A549 (cell line): ENCODE results near the gene GOSR2.

ENCODE experiments used
- CBX8 ChIP-seq: fragments of 200-600 bp; sonication (generic); IDR thresholded peaks from 2 replicates; pipeline ENCODE4 v1.6.1; 2016
- EP300 ChIP-seq, 2 experiments: fragments of >200 bp; sonication (Bioruptor Twin); formaldehyde crosslinking; IDR thresholded peaks; 2 replicates in 1 of 2; 3 replicates in 1 of 2; pipeline ENCODE4 v1.6.1; 2016 to 2017
- ESRRA ChIP-seq: fragments of 150-350 bp; IDR thresholded peaks from 2 replicates; pipeline ENCODE4 v1.6.1; 2014; ENCODE audit warnings: mild to moderate bottlenecking, low read length, borderline replicate concordance
- HDAC2 ChIP-seq: fragments of 200-600 bp; sonication (generic); IDR thresholded peaks from 2 replicates; pipeline ENCODE4 v1.6.1; 2016
- PHF8 ChIP-seq: fragments of 200-600 bp; sonication (generic); IDR thresholded peaks from 2 replicates; pipeline ENCODE4 v1.6.1; 2016; ENCODE audit warnings: low read depth, mild to moderate bottlenecking, antibody characterized with exemption, moderate library complexity, borderline replicate concordance
- POLR2A ChIP-seq: IDR thresholded peaks from 2 replicates; pipeline ENCODE4 v1.6.1; 2012; ENCODE audit warnings: mild to moderate bottlenecking, low read length
- TF ChIP-seq, protein P1 (sequence below): fragments of >200 bp; sonication (Bioruptor Twin); formaldehyde crosslinking; IDR thresholded peaks from 3 replicates; pipeline ENCODE4 v1.5.1; 2016
- TF ChIP-seq, protein P2 (sequence below): fragments of 450-650 bp; IDR thresholded peaks from 2 replicates; pipeline ENCODE4 v1.6.1; 2014; ENCODE audit warnings: antibody characterized with exemption

- TF ChIP-seq POLR2A = no peak
- no peak for TF ChIP-seq EP300 (IDR thresholded peaks at IDR 0.05)
- no peak for TF ChIP-seq ESRRA
- no peak for TF ChIP-seq PHF8
- TF ChIP-seq CBX8 = no peak
- TF ChIP-seq, protein P1, sequence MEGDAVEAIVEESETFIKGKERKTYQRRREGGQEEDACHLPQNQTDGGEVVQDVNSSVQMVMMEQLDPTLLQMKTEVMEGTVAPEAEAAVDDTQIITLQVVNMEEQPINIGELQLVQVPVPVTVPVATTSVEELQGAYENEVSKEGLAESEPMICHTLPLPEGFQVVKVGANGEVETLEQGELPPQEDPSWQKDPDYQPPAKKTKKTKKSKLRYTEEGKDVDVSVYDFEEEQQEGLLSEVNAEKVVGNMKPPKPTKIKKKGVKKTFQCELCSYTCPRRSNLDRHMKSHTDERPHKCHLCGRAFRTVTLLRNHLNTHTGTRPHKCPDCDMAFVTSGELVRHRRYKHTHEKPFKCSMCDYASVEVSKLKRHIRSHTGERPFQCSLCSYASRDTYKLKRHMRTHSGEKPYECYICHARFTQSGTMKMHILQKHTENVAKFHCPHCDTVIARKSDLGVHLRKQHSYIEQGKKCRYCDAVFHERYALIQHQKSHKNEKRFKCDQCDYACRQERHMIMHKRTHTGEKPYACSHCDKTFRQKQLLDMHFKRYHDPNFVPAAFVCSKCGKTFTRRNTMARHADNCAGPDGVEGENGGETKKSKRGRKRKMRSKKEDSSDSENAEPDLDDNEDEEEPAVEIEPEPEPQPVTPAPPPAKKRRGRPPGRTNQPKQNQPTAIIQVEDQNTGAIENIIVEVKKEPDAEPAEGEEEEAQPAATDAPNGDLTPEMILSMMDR = no peak
- TF ChIP-seq, protein P2, sequence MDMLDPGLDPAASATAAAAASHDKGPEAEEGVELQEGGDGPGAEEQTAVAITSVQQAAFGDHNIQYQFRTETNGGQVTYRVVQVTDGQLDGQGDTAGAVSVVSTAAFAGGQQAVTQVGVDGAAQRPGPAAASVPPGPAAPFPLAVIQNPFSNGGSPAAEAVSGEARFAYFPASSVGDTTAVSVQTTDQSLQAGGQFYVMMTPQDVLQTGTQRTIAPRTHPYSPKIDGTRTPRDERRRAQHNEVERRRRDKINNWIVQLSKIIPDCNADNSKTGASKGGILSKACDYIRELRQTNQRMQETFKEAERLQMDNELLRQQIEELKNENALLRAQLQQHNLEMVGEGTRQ = no peak
- TF ChIP-seq HDAC2 = no peak
These were observed 515 bp upstream of the GOSR2 start for GRCh38 chr17:46922487-46922803.
